ENCODE results near the gene RGS12. TPM values are rescaled to one million over a fixed set of nuclear protein-coding genes. Genes with fewer than 3 reads are reported as not detected.
A peak's percentile ranks its signal among the peaks of the same experiment; 100 is the strongest.
"Not testable (repeated sequence)": the region's sequence is repeated elsewhere in the genome, so short reads cannot be mapped to it uniquely, and the experiment has no call there.

Gene RGS12
- total RNA-seq, 1 experiment from 2014 or later, result 14.4 TPM

DNA sequence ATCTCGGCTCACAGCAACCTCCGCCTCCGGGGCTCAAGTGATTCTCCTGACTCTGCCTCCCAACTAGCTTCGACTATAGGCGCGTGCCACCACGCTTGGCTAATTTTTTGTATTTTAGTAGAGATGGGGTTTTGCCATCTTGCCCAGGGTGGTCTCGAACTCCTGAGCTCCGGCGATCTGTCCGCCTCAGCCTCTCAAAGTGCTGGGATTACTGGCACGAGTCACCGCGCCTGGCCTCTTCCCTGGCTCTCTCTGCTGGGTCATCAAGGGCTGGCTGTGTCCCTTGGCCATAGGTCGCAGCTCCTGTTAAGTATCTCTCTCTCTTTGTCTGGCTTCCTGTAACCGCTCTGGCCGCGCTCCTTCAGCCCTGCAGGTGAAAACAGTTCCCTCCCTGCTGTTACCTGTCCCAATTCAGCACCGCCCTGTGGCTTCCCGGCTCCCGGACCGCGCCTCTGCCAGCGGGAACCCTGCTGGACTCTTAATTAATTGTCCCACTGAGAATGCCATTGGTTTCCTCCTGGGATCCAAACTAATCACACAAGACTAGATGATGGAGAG, 1.3 kb upstream of the RGS12 start:
- in situ Hi-C loops (cut with HindIII; ENCODE audit: low sequenced_read_pairs), result no loop called here
- peak; percentile 89 for DNase-seq (ENCODE audit: low spot score)

DNA sequence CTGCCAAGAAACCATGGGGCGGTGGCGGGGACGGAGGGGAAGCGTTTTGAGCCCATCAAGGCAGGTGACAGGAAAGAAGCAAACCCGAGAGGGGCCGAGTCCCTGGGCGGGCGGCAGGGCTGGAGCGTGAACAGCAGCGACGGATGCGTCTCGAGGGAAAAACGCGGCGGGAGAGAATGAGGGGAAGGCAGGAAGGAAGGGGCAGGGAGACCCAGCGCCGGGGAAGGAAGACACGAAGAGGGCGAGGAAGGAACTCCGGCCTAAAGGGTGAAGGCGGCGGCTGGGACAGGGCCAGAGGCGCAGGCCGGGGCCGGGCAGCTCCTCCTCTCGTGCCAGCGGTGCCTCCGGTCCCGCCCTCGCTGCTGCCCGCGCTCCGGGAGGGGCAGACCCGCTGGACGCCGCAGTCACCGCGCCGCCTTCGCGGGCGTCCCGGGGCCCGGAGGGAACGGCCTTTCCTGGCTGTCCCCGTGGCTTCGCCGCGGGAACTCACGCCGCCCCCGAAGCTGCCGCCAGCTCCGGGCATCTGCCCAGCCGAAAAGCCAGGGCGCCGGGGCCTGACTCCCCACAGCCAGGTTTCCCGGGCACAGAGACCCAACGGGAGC, 751 bp upstream of the RGS12 start:
- in situ Hi-C loops (cut with HindIII; ENCODE audit: low sequenced_read_pairs), result no loop called here
- DNase-seq (ENCODE audit: low spot score), result no peak

DNA sequence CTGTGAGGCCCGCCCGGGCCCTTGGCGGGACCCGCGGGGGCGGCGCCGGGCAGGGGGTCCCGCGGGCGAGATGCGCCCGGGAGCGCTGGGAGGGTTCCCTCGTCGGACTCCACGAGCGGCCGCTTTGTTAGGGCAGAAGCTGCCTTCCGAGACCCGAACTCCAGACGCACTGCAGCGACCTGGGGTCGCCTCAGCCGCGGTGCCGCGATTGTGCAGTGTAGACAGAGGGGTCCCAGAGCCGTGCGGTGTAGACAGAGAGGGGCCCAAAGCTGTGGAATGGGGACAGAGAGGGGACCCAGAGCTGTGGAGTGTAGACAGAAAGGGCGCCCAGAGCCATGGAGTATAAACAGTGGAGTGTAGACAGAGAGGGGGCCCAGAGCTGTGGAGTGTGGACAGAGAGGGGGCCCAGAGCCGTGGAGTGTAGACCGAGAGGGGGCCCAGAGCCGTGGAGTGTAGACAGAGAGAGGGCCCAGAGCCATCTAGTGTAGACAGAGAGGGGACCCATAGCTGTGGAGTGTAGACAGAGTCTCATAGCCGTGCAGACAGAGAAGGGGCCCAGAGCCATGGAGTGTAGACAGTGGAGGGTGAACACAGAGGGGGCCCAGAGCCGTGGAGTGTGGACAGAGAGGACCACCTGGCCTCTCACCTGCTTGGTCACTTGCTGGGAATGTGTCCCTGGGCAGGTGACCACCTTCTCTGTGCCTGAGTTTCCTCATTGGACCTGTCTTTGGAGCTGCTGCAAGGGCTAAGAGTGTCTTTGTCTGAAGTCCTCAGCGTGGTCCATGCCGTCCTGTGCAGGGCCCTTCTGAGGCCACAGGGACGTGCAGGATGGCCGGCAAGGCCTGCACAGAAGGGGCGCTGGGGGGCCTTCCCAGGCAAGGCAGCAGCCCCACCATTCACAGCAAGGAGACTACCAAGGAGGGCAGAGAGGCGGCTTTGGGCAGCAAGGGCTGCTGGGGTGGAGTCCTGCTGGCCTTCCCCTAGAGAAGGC, 875 bp downstream of the RGS12 start:
- no peak for DNase-seq (ENCODE audit: low spot score)
- in situ Hi-C loops (cut with HindIII; ENCODE audit: low sequenced_read_pairs), result no loop called here

DNA sequence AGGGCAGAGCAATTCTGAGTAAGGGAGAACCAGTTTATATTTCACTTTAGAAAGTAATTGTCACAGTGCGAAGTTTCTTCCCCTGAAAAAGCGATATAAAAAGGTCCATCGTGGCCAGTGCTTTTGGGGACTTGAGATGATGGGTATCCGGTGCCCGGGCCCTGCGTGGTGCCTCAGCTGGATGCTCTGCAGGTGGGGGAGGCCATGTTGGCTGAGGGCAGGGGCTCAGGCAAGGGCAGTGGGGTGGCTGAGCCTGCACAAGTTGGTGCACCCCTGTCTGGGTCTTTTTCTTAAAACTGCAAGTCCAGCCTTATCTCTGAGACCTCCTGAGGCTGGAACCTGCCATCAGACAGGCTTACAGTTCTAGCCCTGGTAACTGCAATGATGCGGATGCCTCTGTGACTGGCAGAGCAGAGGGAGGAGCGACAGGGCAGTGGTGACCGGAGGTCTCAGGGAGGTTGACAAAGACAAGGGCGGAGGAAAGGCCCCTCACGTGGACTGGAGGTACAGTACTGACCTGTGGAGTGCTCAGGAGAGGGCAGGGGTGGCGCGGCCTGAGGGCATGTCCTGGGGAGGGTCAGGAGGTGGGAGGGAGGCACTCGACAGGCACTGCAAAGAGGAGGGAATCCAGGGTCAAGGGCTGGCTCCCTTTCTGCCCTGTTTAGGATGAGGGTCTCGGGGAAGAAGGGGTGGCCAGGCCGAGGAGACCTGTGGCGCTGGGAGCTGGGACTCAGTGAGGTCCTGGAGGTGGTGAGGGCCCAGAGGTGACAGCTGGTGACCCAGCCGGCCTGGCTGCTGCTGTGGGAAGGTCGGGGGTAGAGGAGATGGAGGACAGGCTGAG, 1.8 kb downstream of the RGS12 start:
- in situ Hi-C loops (cut with HindIII; ENCODE audit: low sequenced_read_pairs), result no loop called here
- DNase-seq (ENCODE audit: low spot score), result no peak

DNA sequence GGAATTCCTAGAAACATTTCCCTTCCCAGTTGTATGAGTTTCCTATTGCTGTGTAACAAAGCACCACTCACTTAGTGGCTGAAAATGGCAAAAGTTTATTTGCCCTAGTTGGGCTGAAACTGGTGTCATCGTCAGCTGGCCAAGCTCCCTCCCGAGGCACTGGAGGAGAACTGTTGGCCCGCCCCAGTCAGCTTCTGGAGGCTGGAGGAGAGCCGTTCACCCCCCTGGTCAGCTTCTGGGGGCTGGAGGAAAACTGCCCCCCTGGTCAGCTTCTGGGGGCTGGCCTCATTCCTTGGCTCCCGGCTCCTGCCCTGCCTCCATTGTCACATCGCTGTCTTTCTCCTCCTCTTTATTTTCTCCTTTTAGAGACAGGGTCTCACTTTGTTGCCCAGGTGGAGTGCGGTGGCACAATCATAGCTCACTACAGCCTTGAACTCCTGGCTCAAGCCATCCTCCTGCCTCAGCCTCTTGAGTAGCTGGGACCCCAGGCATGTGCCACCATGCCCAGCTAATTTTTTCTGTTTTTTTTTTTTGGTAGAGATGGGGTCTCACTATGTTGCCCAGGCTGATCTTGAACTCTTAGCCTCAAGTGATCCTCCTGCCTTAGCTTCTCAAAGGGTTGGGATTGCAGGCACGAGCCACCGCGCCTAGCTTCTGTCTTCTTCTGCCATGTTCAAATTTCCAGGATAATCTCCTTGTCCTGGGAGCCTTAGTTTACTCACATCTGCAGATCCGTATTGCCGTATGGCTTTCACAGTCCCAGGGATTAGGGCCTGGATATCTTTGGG, 3.2 kb downstream of the RGS12 start:
- in situ Hi-C loops (cut with HindIII; ENCODE audit: low sequenced_read_pairs), result no loop called here
- no peak for DNase-seq (ENCODE audit: low spot score)

DNA sequence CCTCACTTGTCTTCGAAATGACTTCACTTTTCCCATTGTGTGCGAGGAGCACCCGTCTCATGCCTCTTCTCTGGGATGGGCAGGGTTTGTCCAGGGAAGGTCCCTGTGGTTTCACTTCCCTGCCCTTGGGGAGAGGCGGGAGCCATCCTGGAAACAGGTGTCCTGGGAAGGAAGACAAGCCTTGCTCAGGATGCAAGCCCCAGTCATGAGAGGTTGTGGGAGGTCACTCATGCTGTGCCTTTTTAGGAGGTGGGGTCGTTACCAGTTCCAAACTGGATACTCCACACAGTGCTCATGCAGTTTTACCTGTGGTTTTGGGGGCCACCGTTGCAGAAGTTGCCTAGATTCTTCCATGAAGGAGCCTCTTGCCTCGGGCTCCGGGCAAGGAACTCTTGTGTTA, 3.8 kb downstream of the RGS12 start:
- DNase-seq (ENCODE audit: low spot score), result no peak
- in situ Hi-C loops (cut with HindIII; ENCODE audit: low sequenced_read_pairs), result no loop called here

DNA sequence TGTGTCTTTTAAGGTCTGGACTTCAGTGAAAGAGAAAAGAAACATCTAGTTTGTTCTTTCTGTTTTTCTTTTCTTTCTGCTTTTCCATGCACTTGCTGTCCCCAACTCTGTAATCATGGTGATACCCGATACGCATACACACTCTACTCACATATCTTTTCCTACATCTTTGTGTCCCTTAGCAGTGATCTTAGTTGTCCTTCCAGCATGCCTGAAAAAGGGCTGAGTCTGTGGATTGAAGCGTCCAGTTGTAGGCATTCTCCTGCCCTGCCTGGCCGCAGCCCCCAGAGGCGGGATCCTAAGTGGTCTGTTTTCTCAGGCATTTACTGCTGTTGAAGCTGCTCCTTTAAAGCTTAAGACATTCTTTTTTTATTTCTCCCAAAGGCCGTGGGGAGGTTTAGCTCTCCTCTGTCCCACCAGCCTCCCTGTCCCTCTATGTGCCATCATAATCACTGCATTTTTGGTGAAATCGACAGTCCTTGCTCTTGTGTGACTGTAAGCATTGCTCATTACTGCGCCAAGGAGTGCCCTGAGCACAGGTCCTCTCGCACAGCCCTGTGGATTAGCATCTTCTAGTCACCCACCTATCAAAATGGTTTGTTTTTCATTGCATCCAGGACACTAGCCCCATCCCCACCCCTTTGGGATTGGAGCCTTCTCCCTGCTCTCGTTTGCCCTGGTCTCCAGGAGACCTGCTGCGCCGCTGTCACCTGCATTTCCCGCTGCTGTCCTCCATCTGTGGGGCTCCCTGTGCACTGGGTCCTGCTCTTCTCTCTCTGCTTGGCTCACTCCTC, 4.4 kb downstream of the RGS12 start:
- DNase-seq (ENCODE audit: low spot score), result no peak
- in situ Hi-C loops (cut with HindIII; ENCODE audit: low sequenced_read_pairs), result no loop called here

DNA sequence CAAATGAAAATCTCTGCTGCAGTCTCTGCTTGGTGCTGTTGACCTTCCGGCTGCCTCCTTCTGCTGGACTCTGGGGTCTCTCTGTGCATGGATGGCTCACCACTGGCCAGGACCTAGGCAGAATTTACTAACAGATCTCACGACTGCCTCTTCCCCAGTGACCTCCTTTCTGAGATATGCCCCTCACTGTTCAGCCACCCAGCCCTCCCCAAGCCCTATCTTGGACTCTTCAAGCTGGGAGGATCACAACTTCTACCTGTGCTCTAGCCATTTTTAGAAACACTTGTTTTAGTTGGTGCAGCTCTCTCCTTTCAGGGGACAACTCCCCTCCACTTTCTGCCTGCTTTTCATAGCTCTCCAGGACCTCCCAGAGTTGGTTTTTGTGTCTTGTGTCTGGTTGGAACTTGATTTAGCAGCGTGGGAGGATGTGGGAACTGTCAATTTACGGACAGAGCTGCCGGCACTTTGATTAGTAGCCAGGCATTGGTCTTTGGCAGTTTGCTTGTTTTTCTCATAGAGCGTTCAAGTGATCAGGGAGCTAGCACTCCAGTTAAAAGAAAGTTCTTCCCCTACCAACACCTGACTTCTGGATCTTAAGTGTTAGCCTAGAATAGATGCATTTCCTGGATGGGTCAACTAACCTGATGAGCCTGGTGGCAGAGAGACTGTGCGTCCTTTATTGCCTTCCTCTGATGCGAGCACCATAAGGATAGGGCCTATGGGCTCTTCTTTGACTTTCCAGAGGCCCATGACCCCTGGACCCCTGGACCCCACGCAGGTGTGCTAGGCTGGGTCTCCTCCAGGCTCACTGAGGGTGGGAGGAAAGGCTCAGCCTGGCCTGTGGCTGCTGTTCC, 6.5 kb downstream of the RGS12 start:
- peak; percentile 38 for DNase-seq (ENCODE audit: low spot score)
- in situ Hi-C loops (cut with HindIII; ENCODE audit: low sequenced_read_pairs), result no loop called here

DNA sequence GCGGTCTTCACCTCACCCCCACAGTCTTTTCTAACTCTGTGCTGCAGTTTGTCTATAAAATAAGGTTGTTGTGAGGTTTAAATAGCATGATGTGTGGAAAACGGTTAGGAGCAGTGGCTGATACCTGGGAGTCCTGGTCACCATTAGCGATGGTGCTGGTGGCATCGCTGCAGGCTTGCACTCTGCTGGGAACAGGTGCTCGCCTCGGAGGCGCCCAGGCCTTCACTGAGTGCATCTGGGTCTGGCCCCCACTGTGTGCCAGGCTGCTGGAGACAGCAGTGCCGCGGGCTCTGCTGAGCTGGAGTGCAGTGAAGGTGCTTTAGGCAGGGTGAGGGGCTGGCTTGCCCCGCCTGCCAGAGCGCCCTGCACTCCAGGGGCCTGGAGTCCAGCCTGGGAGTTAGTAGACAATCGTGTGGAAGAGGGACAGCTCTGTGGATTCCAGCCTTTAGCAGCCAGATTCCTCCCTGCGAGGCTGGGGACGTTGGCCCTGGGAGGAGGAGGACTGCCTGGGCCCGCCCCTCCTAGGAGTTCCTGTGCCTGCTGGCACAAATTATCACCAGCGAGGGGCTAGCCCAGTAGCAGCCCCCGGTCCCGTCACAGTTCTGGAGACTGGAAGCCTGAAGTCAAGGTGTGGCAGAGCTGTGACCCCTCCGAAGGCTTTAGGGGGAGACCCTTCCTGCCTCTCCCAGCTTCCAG, 7.3 kb downstream of the RGS12 start:
- DNase-seq (ENCODE audit: low spot score), result no peak

DNA sequence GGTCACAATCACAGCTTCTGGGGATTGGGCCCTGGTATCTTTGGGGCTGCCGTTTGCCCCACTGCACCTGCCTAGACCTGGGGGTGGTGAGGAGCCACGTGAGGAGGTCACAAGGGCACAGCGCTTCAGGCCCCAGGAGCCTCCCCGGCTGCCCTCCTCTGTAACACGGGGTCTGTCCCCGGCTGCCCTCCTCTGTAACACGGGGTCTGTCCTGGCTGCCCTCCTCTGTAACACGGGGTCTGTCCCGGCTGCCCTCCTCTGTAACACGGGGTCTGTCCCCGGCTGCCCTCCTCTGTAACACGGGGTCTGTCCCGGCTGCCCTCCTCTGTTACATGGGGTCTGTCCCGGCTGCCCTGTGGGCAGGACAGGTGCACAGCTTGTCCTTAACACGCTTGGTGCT, 8.1 kb downstream of the RGS12 start:
- DNase-seq (ENCODE audit: low spot score); in situ Hi-C loops (cut with HindIII; ENCODE audit: low sequenced_read_pairs): not testable (repeated sequence)

More for the DNA sequence above, 7.3 kb downstream of the RGS12 start:
- in situ Hi-C loops (cut with HindIII; ENCODE audit: low sequenced_read_pairs), result no loop called here

DNA sequence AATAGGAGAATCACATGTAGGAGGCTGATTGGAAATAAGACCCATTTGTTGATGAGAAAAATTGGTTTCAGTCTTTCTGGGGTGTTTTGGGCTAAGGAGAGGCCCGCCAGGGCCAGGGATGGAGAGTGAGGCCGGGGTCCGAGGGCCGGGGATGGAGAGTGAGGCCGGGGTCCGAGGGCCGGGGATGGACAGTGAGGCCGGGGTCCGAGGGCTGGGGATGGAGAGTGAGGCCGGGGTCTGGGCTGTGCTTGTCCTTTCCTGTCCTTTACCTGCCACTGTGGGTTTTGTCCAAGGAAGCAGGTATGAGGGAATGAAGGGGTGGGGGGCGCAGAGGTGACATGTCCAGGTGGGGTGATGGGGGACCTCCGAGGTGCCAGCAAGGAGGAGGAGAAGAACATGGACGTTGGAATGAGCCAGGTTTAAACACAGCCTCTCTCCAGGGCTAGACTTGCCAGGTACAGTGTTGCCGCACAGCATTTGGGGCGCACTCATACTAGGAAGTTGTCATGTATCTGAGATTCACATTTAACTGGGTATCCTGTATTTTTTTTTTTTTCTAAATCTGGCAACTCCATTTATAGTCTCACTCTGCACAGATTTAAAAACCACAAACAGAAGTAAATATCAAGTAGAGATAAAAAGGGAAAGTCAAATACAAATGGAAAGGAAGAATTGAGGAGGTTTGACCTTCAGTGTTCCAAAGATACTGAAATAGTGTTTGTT, 8.8 kb downstream of the RGS12 start:
- no peak for DNase-seq (ENCODE audit: low spot score)
- in situ Hi-C loops (cut with HindIII; ENCODE audit: low sequenced_read_pairs), result no loop called here

DNA sequence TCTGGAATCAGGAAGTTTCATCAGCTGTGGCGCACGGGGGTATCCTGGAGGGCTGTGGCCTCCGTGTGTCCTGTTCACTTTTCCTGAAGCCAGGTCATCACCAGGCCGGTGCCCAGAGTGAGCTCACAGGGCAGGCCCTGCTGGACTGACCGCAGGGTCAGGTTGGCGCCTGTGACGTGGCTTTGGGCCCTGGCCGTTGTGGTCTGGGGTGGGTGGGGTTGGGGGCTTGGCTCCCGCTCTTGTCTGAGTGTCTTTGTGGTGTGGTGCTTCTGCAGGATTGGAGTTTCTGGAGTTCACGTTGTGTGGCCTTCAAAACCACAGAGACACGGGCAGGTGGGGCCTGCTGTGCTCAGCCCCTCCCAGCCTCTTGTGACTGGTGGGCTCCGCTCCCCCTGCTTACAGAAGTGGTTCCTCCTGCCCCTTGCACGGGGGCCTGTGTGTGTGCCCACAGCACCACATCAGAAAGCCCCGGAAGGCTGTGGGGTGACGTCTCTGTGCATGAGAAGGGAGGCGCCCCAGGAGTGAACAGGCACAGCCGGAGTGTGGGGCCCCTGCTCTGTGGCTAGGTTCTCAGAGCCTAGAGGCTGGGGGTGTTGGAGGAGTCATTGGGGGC, 9.5 kb downstream of the RGS12 start:
- in situ Hi-C loops (cut with HindIII; ENCODE audit: low sequenced_read_pairs), result no loop called here
- no peak for DNase-seq (ENCODE audit: low spot score)

DNA sequence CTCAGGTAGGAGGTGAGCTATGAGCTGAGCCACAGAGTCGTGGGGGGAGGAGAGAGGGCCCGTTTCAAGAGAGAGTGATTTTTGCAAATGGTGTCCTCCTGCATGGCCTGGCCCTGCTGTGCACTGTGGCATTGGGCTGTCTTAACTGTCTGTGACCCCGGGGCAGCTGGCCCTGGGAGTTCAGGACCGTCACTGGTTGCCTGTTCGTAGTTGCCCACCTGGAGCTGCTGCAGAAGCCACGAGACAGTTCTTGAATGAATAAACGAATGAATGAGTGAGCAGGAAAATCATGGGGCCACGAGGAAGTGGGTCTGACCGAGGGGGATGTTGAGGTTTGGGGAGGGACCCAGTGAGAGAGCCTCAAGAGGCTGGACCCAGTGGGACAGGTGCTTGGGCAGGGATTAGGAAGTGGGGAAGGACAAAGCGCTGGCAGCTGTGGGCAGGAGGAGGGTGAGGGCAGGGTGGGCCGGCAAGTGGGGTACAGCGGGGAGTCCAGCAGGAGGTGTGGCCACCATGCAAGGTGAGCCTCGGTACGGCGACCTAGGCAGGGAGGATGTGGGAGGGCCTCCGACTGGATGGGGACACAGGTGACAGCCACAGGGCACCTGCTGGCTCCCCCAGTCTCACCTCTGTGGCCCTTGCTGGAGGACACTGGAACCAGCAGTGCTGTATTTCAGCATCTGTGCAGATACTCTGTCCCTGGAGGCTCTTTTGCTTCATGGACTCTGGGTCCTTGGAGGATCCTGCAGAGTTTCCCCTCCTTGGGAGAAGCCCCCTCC, 10.2 kb downstream of the RGS12 start:
- in situ Hi-C loops (cut with HindIII; ENCODE audit: low sequenced_read_pairs), result no loop called here
- no peak for DNase-seq (ENCODE audit: low spot score)

DNA sequence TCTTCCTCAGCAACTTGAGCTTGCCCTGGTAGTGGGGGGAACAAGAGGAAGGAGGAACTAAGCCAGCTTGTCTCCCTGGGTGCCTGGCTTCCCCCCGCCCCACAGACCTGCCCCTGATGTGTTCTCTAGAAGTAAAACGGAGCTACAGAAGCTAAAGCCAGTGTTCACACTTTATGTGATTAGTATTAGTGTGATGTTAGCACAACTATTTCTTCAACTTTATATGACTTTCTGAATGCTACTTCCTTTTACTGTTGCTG, 10.7 kb downstream of the RGS12 start:
- no peak for DNase-seq (ENCODE audit: low spot score)
- in situ Hi-C loops (cut with HindIII; ENCODE audit: low sequenced_read_pairs), result no loop called here

Measured in G401 (cell line).